Loucy (cell line): ENCODE data around the gene NBAS.
A peak's percentile ranks its signal among the peaks of the same experiment; 100 is the strongest.

ENCODE experiments used
- H2AFZ ChIP-seq: fragments of 200-600 bp; sonication (generic); 2 replicates; pipeline ENCODE4 v1.6.0; 2016; ENCODE audit warnings: antibody characterized with exemption, mild to moderate bottlenecking, low read length, moderate library complexity
- H3F3A ChIP-seq: fragments of 200-600 bp; 2 replicates; pipeline ENCODE4 v1.6.0; 2016; ENCODE audit warnings: antibody characterized with exemption, low read depth, mild to moderate bottlenecking
- H3K27me3 ChIP-seq: fragments of 200-600 bp; sonication (generic); 2 replicates; pipeline ENCODE4 v1.6.1; 2014; ENCODE audit warnings: low read length, mild to moderate bottlenecking; ENCODE audit not compliant: insufficient read depth, poor library complexity, severe bottlenecking
- H3K36me3 ChIP-seq: fragments of 200-600 bp; sonication (generic); 2 replicates; pipeline ENCODE4 v1.6.1; 2016; ENCODE audit warnings: low read length; ENCODE audit not compliant: insufficient read depth
- H3K4me1 ChIP-seq: fragments of 200-600 bp; sonication (generic); 2 replicates; pipeline ENCODE4 v1.5.1; 2014; ENCODE audit warnings: low read length, mild to moderate bottlenecking; ENCODE audit not compliant: insufficient read depth, poor library complexity, severe bottlenecking
- H3K4me2 ChIP-seq: fragments of 200-600 bp; sonication (generic); 2 replicates; pipeline ENCODE4 v1.6.0; 2014; ENCODE audit warnings: antibody characterized with exemption, low read length, low read depth, mild to moderate bottlenecking; ENCODE audit not compliant: poor library complexity, severe bottlenecking
- H3K4me3 ChIP-seq: fragments of 200-600 bp; sonication (generic); 2 replicates; pipeline ENCODE4 v1.5.1; 2014; ENCODE audit warnings: low read length, mild to moderate bottlenecking, mixed read lengths; ENCODE audit not compliant: poor library complexity, severe bottlenecking
- H3K79me2 ChIP-seq: fragments of 200-600 bp; sonication (generic); 2 replicates; pipeline ENCODE4 v1.6.1; 2014; ENCODE audit warnings: low read length; ENCODE audit not compliant: insufficient read depth
- H3K9ac ChIP-seq: fragments of 200-600 bp; sonication (generic); 2 replicates; pipeline ENCODE4 v1.6.0; 2014; ENCODE audit warnings: mild to moderate bottlenecking, low read depth, low read length, moderate library complexity; ENCODE audit not compliant: poor library complexity, severe bottlenecking
- H3K9me2 ChIP-seq: fragments of 200-600 bp; sonication (generic); replicated peaks from 2 replicates; pipeline ENCODE4 v1.6.1; 2016; ENCODE audit warnings: low read depth, low read length, mixed read lengths
- H3K9me3 ChIP-seq: fragments of 200-600 bp; sonication (generic); 2 replicates; pipeline ENCODE4 v1.6.1; 2014; ENCODE audit warnings: mild to moderate bottlenecking, antibody characterized with exemption, low read length, low read depth; ENCODE audit not compliant: insufficient read depth
- H4K20me1 ChIP-seq: fragments of 200-600 bp; sonication (generic); 2 replicates; pipeline ENCODE4 v1.6.0; 2014; ENCODE audit warnings: antibody characterized with exemption, low read length, mild to moderate bottlenecking; ENCODE audit not compliant: insufficient read depth, poor library complexity, severe bottlenecking
- EZH2phosphoT487 ChIP-seq: fragments of 200-600 bp; IDR thresholded peaks from 2 replicates; pipeline ENCODE4 v1.6.1; 2018; ENCODE audit warnings: antibody characterized with exemption, mild to moderate bottlenecking, moderate library complexity, borderline replicate concordance
- TF ChIP-seq, protein P1 (sequence below): fragments of 200-600 bp; sonication (generic); conservative IDR thresholded peaks from 2 replicates; pipeline ENCODE4 v1.5.1; 2014; ENCODE audit warnings: mild to moderate bottlenecking, antibody characterized with exemption, low read length

NBAS gene

DNA sequence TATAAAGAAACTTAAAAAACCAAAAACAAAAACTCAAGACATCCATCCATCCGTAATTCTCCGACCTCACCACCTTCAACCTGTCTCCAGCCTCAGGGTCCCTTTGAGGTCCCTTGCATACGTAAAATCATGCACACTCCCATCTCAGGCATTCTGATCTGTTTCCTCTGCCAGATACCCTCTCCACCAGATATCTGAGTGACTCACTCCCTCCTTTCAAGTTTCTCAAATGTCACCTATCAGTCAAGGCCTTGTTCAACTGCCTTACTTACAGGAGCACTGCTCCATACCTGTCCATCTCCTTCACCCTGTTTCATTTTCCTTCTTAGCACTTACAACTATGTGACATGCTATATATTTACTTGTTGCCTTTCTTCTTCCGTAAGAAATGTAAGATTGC is 369.3 kb downstream of the NBAS start:
- Histone ChIP-seq H3K4me2 (no peak overlapping the region), H3F3A (no peaks in the 10 kb centered on the region)
- TF ChIP-seq, protein P1, sequence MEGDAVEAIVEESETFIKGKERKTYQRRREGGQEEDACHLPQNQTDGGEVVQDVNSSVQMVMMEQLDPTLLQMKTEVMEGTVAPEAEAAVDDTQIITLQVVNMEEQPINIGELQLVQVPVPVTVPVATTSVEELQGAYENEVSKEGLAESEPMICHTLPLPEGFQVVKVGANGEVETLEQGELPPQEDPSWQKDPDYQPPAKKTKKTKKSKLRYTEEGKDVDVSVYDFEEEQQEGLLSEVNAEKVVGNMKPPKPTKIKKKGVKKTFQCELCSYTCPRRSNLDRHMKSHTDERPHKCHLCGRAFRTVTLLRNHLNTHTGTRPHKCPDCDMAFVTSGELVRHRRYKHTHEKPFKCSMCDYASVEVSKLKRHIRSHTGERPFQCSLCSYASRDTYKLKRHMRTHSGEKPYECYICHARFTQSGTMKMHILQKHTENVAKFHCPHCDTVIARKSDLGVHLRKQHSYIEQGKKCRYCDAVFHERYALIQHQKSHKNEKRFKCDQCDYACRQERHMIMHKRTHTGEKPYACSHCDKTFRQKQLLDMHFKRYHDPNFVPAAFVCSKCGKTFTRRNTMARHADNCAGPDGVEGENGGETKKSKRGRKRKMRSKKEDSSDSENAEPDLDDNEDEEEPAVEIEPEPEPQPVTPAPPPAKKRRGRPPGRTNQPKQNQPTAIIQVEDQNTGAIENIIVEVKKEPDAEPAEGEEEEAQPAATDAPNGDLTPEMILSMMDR: no peak
- TF ChIP-seq EZH2phosphoT487: no peak

DNA sequence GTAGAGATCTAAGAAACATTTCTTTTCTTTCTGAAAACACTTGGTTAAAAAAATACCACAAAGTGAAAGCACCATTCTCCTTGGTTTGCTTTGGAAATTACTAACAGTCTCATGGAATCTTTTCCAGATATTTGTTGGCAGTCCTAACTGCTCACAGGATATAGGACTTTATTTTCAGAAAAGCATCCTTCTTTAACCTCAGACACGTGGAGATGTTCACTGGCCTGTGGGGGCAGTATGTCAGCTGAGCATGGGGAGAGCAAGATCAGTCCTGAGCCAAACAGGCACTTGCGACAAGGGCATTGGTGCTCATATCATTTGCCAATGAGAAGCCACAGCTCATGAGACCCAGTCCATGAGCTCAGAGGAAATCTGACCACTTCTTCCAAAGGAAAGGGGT is 371.9 kb downstream of the NBAS start:
- no peak for TF ChIP-seq EZH2phosphoT487
- TF ChIP-seq, protein P1: peak; percentile 51
- peaks cover 52% of the 10 kb centered on the region for H3K36me3 ChIP-seq

More for the DNA sequence above, 369.3 kb downstream of the NBAS start:
- peaks cover 32% of the 10 kb centered on the region for H3K36me3 ChIP-seq
- no peak overlapping the region for H3K9ac ChIP-seq
- H3K9me3 ChIP-seq: no peaks in the 10 kb centered on the region
- no peaks in the 10 kb centered on the region for H3K9me2 ChIP-seq
- H3K27me3 ChIP-seq: no peaks in the 10 kb centered on the region
- H4K20me1 ChIP-seq: no peaks in the 10 kb centered on the region
- H3K4me3 ChIP-seq: no peak overlapping the region
- no peaks in the 10 kb centered on the region for H3K79me2 ChIP-seq
- H2AFZ ChIP-seq: no peak overlapping the region
- peaks cover 7% of the 10 kb centered on the region for H3K4me1 ChIP-seq

DNA sequence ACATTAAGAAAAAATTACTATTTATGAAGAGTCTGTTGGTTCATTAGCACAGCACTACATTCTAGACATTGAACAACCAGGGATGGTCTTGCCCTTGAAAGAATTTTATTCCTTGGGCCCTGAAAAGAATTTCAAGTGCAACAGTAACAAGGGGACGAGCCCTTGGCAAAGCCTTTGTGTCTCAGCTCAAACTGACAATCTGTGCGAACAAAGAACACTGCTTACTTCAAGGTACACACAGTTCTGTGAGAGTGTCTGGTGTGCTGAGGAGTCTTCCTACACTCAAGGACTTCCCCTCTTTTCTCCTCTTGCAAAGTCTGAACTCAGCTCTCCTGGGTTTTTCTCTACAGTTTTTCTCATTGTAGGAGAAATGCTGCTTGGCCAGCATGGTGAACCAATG is 373.4 kb downstream of the NBAS start:
- Histone ChIP-seq H4K20me1 (no peaks in the 10 kb centered on the region), H2AFZ (no peak overlapping the region), H3K4me1 (peaks cover 5% of the 10 kb centered on the region), H3K9me3 (no peaks in the 10 kb centered on the region), H3K4me3 (no peak overlapping the region), H3K4me2 (no peak overlapping the region), H3K9ac (no peak overlapping the region), H3K36me3 (peaks cover 56% of the 10 kb centered on the region), H3K27me3 (no peaks in the 10 kb centered on the region), H3K79me2 (no peaks in the 10 kb centered on the region), H3K9me2 (no peaks in the 10 kb centered on the region), H3F3A (no peaks in the 10 kb centered on the region)
- TF ChIP-seq EZH2phosphoT487: no peak
- TF ChIP-seq, protein P1: no peak

More for the DNA sequence above, 371.9 kb downstream of the NBAS start:
- Histone ChIP-seq H3K9me3 (no peaks in the 10 kb centered on the region), H4K20me1 (no peaks in the 10 kb centered on the region), H3K27me3 (no peaks in the 10 kb centered on the region), H3K9ac (no peak overlapping the region), H2AFZ (no peak overlapping the region), H3K79me2 (no peaks in the 10 kb centered on the region), H3K9me2 (no peaks in the 10 kb centered on the region), H3K4me2 (no peak overlapping the region), H3F3A (no peaks in the 10 kb centered on the region), H3K4me1 (peaks cover 5% of the 10 kb centered on the region), H3K4me3 (no peak overlapping the region)
